Right forelimb (tissue), 1 donor: ENCODE measurements around the gene ST6GALNAC2.
"Not testable (repeated sequence)": the region's sequence is repeated elsewhere in the genome, so short reads cannot be mapped to it uniquely, and the experiment has no call there.

Source experiments
- DNase-seq: peaks from one replicate; pipeline ENCODE4 v3.0.0-alpha.2; 2018

Gene ST6GALNAC2

DNA sequence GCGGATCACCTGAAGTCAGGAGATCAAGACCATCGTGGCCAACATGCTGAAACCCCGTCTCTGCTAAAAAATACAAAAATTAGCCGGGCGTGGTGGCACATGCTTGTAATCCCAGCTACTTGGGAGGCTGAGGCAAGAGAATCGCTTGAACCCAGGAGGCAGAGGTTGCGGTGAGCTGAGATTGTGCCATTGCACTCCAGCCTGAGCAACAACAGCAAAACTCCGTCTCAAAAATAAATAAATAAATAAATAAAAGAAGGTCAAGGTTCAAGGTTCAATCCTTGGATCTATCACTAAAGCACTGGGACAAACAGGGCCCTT, 60.2 kb downstream of the ST6GALNAC2 start:
- DNase-seq: not testable (repeated sequence)

- DNase-seq: no peak
These were observed 60.8 kb downstream of the ST6GALNAC2 start for GRCh38 chr17:76524598-76525512.

DNA sequence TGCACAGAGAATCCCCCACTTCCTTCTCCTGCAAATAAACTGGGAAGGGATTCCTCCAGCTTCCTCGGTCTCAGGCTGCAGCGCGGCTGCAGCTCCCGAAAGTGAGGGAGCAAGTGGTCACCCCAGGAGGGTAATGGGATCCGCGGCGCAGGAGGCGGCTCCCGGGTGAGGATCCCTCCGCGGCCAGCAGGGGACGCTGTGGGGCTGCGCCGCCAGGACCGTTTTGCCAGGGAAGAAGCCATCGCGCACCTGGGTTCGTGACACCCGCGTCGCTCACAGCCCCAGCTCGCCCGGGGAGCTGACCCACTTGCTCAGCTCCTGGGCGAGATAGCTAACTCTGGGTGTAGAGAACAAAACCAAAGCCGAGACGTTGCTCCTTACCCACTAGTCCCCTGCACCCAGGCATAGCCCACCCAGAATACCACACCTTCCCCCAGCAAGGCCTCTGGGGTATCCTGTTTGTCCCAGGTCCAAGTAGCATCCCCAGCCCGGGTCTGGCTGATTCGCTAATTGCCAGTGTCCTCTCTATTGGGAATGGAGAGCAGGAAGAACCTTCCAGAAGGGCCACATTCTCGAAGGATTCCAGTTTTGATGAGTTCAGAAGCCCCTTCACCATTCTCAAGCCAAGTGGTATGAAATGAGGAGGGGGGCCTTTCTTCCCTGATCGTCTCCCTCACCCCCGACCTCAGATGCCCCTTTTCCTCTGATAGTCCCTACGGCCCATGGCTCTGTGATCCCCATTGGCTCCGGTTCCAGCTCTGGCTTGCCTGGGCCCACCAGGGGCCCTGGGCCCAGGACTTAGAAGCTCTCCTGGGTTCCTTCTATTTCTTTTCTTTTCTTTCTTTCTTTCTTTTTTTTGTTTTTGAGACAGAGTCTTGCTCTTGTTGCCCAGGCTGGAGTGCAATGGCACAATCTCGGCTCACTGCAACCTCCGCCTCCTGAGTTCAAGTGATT, 62.3 kb downstream of the ST6GALNAC2 start:
- peak; percentile 83 for DNase-seq

DNA sequence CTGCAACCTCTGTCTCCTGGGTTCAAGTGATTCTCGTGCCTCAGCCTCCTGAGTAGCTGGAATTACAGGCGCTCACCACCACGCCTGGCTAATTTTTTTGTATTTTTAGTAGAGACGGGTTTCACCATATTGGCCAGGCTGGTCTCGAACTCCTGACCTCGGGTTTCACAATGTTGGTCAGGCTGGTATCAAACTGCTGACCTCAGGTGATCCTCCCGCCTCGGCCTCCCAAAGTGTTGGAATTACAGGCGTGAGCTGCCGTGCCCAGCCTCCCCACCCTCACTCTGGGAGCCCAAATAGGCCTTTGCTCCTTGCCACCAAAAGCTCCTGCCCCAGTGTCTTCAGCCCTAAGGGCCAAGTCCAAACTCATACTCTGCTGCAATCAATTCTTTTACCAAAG, 64.0 kb downstream of the ST6GALNAC2 start:
- not testable (repeated sequence) for DNase-seq

GRCh38 chr17:76521262-76521661, 64.4 kb downstream of the ST6GALNAC2 start:
- no peak for DNase-seq

DNA sequence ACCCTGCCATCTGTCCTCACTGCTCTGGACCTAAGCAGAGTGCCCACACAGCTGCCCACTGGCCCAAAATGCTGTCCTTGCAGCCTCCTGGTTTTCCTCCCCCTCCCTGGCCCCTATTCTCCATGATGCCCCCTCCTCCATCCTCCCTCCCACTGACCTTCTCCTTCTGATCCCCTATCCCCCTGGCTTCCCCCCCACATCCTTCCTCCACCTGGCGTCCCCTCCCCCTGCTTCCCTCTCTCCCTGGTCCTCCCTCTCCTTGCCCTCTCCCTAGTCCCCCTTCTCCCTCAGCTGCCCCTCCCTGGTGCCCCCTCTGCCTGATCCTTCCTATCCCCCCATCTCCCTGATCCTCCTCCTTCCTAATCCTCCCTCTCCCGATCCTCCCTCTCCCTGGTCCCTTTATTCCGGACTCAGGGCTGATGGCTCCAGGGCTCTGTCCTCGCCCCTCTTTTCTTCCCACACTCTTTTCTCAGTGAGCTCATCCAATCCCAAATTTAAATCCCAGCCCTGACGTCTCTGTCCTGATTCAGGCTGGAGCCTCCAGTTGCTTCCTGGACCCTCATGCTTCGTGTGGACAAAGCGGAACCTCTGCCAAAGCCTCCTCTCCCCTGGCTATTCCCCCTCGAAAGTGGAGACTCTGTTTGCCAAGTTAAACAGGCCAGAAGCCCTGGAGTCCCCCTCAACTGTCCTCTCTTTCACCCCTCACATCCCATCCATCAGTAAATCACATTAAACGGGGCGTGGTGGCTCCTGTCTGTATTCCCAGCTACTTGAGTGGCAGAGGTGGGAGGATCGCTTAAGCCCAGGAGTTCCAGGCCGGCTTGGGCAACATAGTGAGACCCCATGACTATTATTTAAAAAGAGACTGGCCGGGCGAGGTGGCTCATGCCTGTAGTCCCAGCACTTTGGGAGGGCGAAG, 66.4 kb downstream of the ST6GALNAC2 start:
- no peak for DNase-seq

- DNase-seq: no peak
These were observed 68.0 kb downstream of the ST6GALNAC2 start for GRCh38 chr17:76517638-76518038.
